ENCODE results near the gene FGF9.

The FGF9 gene

GRCh38 chr13:21670883-21671619 is at the start of gene FGF9:
TSS of gene FGF9 (plus strand) at chr13:21671073. CDS start at chr13:21671913, 840 bp downstream.
- peak; percentile 77 for DNase-seq (ENCODE audit: low read depth)

GRCh38 chr13:21625366-21625765 is 45.5 kb upstream of the FGF9 start:
- DNase-seq (ENCODE audit: low read depth): no peak

GRCh38 chr13:21632196-21632595 is 38.7 kb upstream of the FGF9 start:
- DNase-seq (ENCODE audit: low read depth): no peak

- no peak for DNase-seq (ENCODE audit: low read depth)
Measured at GRCh38 chr13:21636656-21637055, 34.2 kb upstream of the FGF9 start.

GRCh38 chr13:21637296-21637695 is 33.6 kb upstream of the FGF9 start:
- DNase-seq (ENCODE audit: low read depth): peak; percentile 17

GRCh38 chr13:21638319-21639282 is 32.3 kb upstream of the FGF9 start:
- DNase-seq (ENCODE audit: low read depth): no peak

GRCh38 chr13:21639561-21639960 is 31.3 kb upstream of the FGF9 start:
- DNase-seq (ENCODE audit: low read depth): no peak

- no peak for DNase-seq (ENCODE audit: low read depth)
Measured at GRCh38 chr13:21641629-21642028, 29.2 kb upstream of the FGF9 start.

- DNase-seq (ENCODE audit: low read depth): no peak
Measured at GRCh38 chr13:21657538-21657937, 13.3 kb upstream of the FGF9 start.

GRCh38 chr13:21659087-21659486 is 11.8 kb upstream of the FGF9 start:
- DNase-seq (ENCODE audit: low read depth): no peak

GRCh38 chr13:21661097-21661909 is 9.6 kb upstream of the FGF9 start:
- DNase-seq (ENCODE audit: low read depth): no peak

GRCh38 chr13:21663197-21663596 is 7.7 kb upstream of the FGF9 start:
- no peak for DNase-seq (ENCODE audit: low read depth)

- no peak for DNase-seq (ENCODE audit: low read depth)
Measured at GRCh38 chr13:21668732-21669275, 2.1 kb upstream of the FGF9 start.

- peak; percentile 44 for DNase-seq (ENCODE audit: low read depth)
Measured at GRCh38 chr13:21670006-21670882, 629 bp upstream of the FGF9 start.

GRCh38 chr13:21671620-21672286 is 880 bp downstream of the FGF9 start:
- DNase-seq (ENCODE audit: low read depth): no peak

GRCh38 chr13:21672287-21672680 is 1.4 kb downstream of the FGF9 start:
- no peak for DNase-seq (ENCODE audit: low read depth)

GRCh38 chr13:21672796-21673538 is 2.1 kb downstream of the FGF9 start:
- DNase-seq (ENCODE audit: low read depth): no peak

- no peak for DNase-seq (ENCODE audit: low read depth)
Measured at GRCh38 chr13:21673539-21673788, 2.6 kb downstream of the FGF9 start.

GRCh38 chr13:21673789-21674489 is 3.1 kb downstream of the FGF9 start:
- DNase-seq (ENCODE audit: low read depth): no peak

All from activated T-cell treated with anti-CD3 and anti-CD28 coated beads for 48 hours (primary cell).